Activated naive CD8-positive, alpha-beta T cell treated with anti-CD3 and anti-CD28 coated beads, Interleukin-2, amount 10 ng/mL, durations not matched to agents 7 days and 5 days (primary cell): ENCODE data around the gene TRAP1. TPM values are rescaled to one million over a fixed set of nuclear protein-coding genes. Genes with fewer than 3 reads are reported as not detected.
"Not testable (repeated sequence)": the region's sequence is repeated elsewhere in the genome, so short reads cannot be mapped to it uniquely, and the experiment has no call there.

Experiments used
- ATAC-seq: fragments of 150-1000 bp; cut with Tn5 transposase; one replicate; pipeline ENCODE4 v1.10.0; 2021; ENCODE audit warnings: low read depth, moderate library complexity
- POLR2A ChIA-PET: fragments of 350-600 bp; sonication (Branson Sonifier 250); formaldehyde crosslinking; loops from one replicate; lab custom pipeline; 2021; ENCODE audit warnings: antibody characterized with exemption; lab: Charles Lee
- DNase-seq: peaks from one replicate; pipeline ENCODE4 v3.0.0; 2021
- H3K27ac Mint-ChIP-seq: one replicate; pipeline ENCODE4 v1.8.0; 2022; ENCODE audit warnings: mild to moderate bottlenecking, mixed read lengths
- H3K27me3 Mint-ChIP-seq: one replicate; pipeline ENCODE4 v1.8.0; 2022; ENCODE audit warnings: mild to moderate bottlenecking, moderate library complexity, mixed read lengths
- H3K36me3 Mint-ChIP-seq: one replicate; pipeline ENCODE4 v1.8.0; 2021; ENCODE audit warnings: mild to moderate bottlenecking, mixed read lengths
- H3K4me1 Mint-ChIP-seq: one replicate; pipeline ENCODE4 v1.8.0; 2021; ENCODE audit warnings: mixed read lengths
- H3K4me3 Mint-ChIP-seq: one replicate; pipeline ENCODE4 v1.8.0; 2022; ENCODE audit warnings: mild to moderate bottlenecking, moderate library complexity, mixed read lengths
- H3K9me3 Mint-ChIP-seq: one replicate; pipeline ENCODE4 v1.8.0; 2021; ENCODE audit warnings: mixed read lengths
- total RNA-seq, 2 experiments: library from RNA; stranded (reverse); gene quantifications; one replicate each; pipeline ENCODE4 v1.2.3, GENCODE V29; 2021

TRAP1 gene
- total RNA-seq, 2 experiments from 2014 or later = 116 to 121 TPM

- no peaks in the 10 kb centered on the region for H3K9me3 Mint-ChIP-seq
- H3K4me3 Mint-ChIP-seq = peak overlapping the region; percentile 100
- no peaks in the 10 kb centered on the region for H3K27me3 Mint-ChIP-seq
- H3K36me3 Mint-ChIP-seq = peaks cover 32% of the 10 kb centered on the region
- peaks cover 49% of the 10 kb centered on the region for H3K4me1 Mint-ChIP-seq
- ATAC-seq = no peak
- H3K27ac Mint-ChIP-seq = peak overlapping the region; percentile 73
- POLR2A ChIA-PET = interaction anchor here (0.7 kb wide), 1 partner anchor 31 kb away, joined by 4 read pairs; no protein-coding TSS in a partner anchor
- peak; percentile 6 for DNase-seq
Observed at GRCh38 chr16:3609895-3610697, 107.2 kb downstream of the TRAP1 start.

- peaks cover 41% of the 10 kb centered on the region for H3K4me1 Mint-ChIP-seq
- ATAC-seq, POLR2A ChIA-PET, H3K4me3 Mint-ChIP-seq, H3K27me3 Mint-ChIP-seq, DNase-seq, H3K27ac Mint-ChIP-seq, H3K9me3 Mint-ChIP-seq: not testable (repeated sequence)
- peaks cover 24% of the 10 kb centered on the region for H3K36me3 Mint-ChIP-seq
Observed at GRCh38 chr16:3608976-3609375, 108.3 kb downstream of the TRAP1 start.

DNA sequence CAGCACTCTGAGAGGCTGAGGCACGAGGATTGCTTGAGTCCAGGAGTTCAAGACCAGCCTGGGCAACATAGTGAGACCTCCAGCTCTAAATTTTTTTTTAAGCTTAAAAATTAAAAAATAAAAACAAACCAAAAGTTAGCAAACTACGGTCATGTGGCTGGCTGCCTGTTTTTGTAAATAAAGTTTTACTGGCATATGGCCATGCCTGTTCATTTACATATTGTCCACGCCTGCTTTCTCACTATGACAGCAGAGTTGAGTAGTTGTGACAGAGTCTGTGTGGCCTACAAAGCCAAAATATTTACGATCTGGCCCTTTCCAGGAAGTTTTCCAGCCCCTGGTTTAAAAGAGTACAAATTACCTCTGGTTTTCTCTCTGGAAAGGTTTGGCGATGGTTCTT, 109.3 kb downstream of the TRAP1 start:
- no peaks in the 10 kb centered on the region for H3K9me3 Mint-ChIP-seq
- POLR2A ChIA-PET = interaction anchor here (0.9 kb wide), 1 partner anchor 31 kb away, joined by 3 read pairs; the partner anchor contains the start of gene NLRC3
- no peak overlapping the region for H3K27ac Mint-ChIP-seq
- ATAC-seq (no peak), DNase-seq (no peak)
- H3K4me1 Mint-ChIP-seq = peaks cover 35% of the 10 kb centered on the region
- no peak overlapping the region for H3K4me3 Mint-ChIP-seq
- H3K27me3 Mint-ChIP-seq = no peaks in the 10 kb centered on the region
- H3K36me3 Mint-ChIP-seq = peaks cover 23% of the 10 kb centered on the region

Other genes with a start within 250 kb of the TRAP1 start
- gene C16orf90, start 222.0 kb downstream of the TRAP1 start, total RNA-seq = not detected
- gene CLUAP1, start 216.5 kb downstream of the TRAP1 start, total RNA-seq = 10 to 100 TPM; 22.9 to 26.8 TPM
- 10 to 100 TPM; 95.9 to 97.4 TPM for gene NLRC3, start 140.1 kb downstream of the TRAP1 start, total RNA-seq
- gene SLX4, start 105.9 kb downstream of the TRAP1 start, total RNA-seq = 10 to 100 TPM; 16.8 to 16.9 TPM
- 10 to 100 TPM; 49.6 to 53.9 TPM for gene DNASE1, start 62.8 kb downstream of the TRAP1 start, total RNA-seq
- 10 to 100 TPM; 72.9 to 75.8 TPM for gene CREBBP, start 163.2 kb upstream of the TRAP1 start, total RNA-seq